Osteoblast (primary cell): ENCODE data around the gene TSPAN5. TPM values are rescaled to one million over a fixed set of nuclear protein-coding genes. Genes with fewer than 3 reads are reported as not detected.
A peak's percentile ranks its signal among the peaks of the same experiment; 100 is the strongest.

Source experiments
- DNase-seq: peaks from one replicate; pipeline ENCODE4 v3.0.0; 2011; ENCODE audit warnings: low spot score, mixed read lengths; ENCODE audit not compliant: insufficient read length; ENCODE audit errors: missing footprints
- H2AFZ ChIP-seq: 2 replicates; pipeline ENCODE4 v1.6.0; 2011; ENCODE audit warnings: mild to moderate bottlenecking, low read length
- H3K27ac ChIP-seq: 2 replicates; pipeline ENCODE4 v1.5.1; 2011; ENCODE audit warnings: mild to moderate bottlenecking, low read depth, low read length, moderate library complexity
- H3K27me3 ChIP-seq: 2 replicates; pipeline ENCODE4 v1.6.0; 2012; ENCODE audit warnings: mild to moderate bottlenecking, control low read depth, inconsistent platforms, low read length, moderate library complexity; ENCODE audit not compliant: insufficient read depth
- H3K36me3 ChIP-seq: 2 replicates; pipeline ENCODE4 v1.5.1; 2011; ENCODE audit warnings: mild to moderate bottlenecking, low read length, control low read depth, moderate library complexity; ENCODE audit not compliant: insufficient read depth
- H3K4me1 ChIP-seq: 2 replicates; pipeline ENCODE4 v1.5.1; 2011; ENCODE audit warnings: mild to moderate bottlenecking, low read length, control low read depth, moderate library complexity; ENCODE audit not compliant: insufficient read depth
- H3K4me2 ChIP-seq: 2 replicates; pipeline ENCODE4 v1.6.0; 2011; ENCODE audit warnings: mild to moderate bottlenecking, low read length; ENCODE audit not compliant: insufficient read depth
- H3K4me3 ChIP-seq: fragments of 200-600 bp; sonication (generic); 3 replicates; pipeline ENCODE4 v1.5.1; 2012; ENCODE audit warnings: mild to moderate bottlenecking, low read length, inconsistent platforms; ENCODE audit not compliant: insufficient read depth
- H3K79me2 ChIP-seq: 2 replicates; pipeline ENCODE4 v1.6.0; 2012; ENCODE audit warnings: mild to moderate bottlenecking, low read length, control low read depth, inconsistent platforms; ENCODE audit not compliant: insufficient read depth
- H3K9me3 ChIP-seq: 2 replicates; pipeline ENCODE4 v1.5.1; 2011; ENCODE audit warnings: low read depth, low read length, control low read depth
- H4K20me1 ChIP-seq: 2 replicates; pipeline ENCODE4 v1.6.0; 2012; ENCODE audit warnings: mild to moderate bottlenecking, low read length, control low read depth; ENCODE audit not compliant: insufficient read depth
- total RNA-seq: library from RNA; depleted of rRNA; stranded (reverse); fragments of >200 nt; gene quantifications from 2 replicates; pipeline ENCODE4 v1.2.3, GENCODE V29; 2012
- TF ChIP-seq, protein P1 (sequence below): IDR thresholded peaks from 2 replicates; pipeline ENCODE4 v1.5.1; 2011; ENCODE audit warnings: mild to moderate bottlenecking, low read depth, low read length, moderate library complexity; ENCODE audit errors: extremely low read depth

Gene TSPAN5
- total RNA-seq, 1 donor: 36.9 TPM

DNA sequence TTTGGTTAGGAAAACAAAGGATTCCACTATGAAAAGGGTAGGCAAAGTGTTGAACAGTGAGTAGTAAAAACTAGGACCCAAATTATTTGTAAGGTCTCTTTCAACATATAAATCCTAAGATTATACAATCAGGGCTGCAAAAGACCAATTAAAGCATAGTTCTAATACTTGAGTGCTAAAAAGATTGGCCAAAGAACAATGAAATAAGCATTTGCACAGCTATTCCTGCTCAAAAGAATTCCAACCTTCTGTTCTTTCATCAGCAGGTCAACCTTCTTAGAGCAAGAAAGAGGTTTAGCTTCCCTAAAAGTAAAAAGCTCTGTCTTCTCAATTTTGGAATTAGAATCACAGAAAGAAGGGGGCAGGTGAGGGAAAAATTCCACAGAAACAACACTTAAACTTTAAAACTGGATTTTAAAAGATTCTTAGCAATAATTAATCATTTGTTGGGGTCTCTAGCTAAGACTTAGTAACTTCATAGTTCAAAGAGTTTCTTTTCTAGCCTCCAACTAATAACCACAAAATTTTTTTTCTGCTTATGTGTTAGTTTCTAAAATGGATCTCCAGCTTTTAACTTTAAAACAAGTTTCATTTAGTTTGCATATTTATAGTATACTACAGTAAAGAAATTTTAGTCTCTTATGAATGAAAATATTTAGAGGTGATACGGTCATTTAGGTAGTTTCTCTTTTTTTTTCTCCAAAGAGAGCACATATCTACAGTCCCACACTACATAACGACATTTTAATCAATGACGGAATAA is 16.3 kb downstream of the TSPAN5 start:
- Histone ChIP-seq H3K4me3 (no peak overlapping the region), H2AFZ (no peak overlapping the region), H3K79me2 (peaks cover 90% of the 10 kb centered on the region), H3K36me3 (no peaks in the 10 kb centered on the region), H3K4me1 (peaks cover 14% of the 10 kb centered on the region), H3K27me3 (no peaks in the 10 kb centered on the region), H3K9me3 (no peaks in the 10 kb centered on the region), H3K27ac (no peak overlapping the region), H3K4me2 (no peak overlapping the region), H4K20me1 (no peaks in the 10 kb centered on the region)
- DNase-seq: no peak
- TF ChIP-seq, protein P1, sequence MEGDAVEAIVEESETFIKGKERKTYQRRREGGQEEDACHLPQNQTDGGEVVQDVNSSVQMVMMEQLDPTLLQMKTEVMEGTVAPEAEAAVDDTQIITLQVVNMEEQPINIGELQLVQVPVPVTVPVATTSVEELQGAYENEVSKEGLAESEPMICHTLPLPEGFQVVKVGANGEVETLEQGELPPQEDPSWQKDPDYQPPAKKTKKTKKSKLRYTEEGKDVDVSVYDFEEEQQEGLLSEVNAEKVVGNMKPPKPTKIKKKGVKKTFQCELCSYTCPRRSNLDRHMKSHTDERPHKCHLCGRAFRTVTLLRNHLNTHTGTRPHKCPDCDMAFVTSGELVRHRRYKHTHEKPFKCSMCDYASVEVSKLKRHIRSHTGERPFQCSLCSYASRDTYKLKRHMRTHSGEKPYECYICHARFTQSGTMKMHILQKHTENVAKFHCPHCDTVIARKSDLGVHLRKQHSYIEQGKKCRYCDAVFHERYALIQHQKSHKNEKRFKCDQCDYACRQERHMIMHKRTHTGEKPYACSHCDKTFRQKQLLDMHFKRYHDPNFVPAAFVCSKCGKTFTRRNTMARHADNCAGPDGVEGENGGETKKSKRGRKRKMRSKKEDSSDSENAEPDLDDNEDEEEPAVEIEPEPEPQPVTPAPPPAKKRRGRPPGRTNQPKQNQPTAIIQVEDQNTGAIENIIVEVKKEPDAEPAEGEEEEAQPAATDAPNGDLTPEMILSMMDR: no peak

DNA sequence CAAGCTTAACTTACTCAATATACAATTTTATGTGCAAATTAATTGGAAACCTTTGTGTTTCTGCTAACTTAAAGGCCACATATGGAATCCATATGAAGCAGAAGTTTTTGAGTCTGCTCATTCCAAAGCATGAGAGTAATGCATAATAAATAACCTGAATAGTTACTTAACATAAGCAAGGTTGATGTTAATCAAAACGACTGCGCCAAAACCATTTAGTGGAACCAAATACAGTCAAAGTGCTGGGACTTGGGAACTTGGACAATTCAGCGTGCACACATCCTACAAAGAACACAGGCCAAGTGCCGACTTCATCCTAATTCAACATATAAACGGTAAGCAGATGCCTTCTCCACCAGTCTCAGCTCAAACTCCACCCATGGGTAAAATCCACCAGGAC is 17.0 kb downstream of the TSPAN5 start:
- no peak for DNase-seq
- peaks cover 12% of the 10 kb centered on the region for H3K4me1 ChIP-seq
- H3K4me3 ChIP-seq: no peak overlapping the region
- TF ChIP-seq, protein P1: no peak
- H3K4me2 ChIP-seq: no peak overlapping the region
- no peak overlapping the region for H3K27ac ChIP-seq
- H3K79me2 ChIP-seq: peaks cover 90% of the 10 kb centered on the region
- H3K36me3 ChIP-seq: no peaks in the 10 kb centered on the region
- H2AFZ ChIP-seq: no peak overlapping the region
- H3K27me3 ChIP-seq: no peaks in the 10 kb centered on the region
- H4K20me1 ChIP-seq: peaks cover 4% of the 10 kb centered on the region
- H3K9me3 ChIP-seq: no peaks in the 10 kb centered on the region

DNA sequence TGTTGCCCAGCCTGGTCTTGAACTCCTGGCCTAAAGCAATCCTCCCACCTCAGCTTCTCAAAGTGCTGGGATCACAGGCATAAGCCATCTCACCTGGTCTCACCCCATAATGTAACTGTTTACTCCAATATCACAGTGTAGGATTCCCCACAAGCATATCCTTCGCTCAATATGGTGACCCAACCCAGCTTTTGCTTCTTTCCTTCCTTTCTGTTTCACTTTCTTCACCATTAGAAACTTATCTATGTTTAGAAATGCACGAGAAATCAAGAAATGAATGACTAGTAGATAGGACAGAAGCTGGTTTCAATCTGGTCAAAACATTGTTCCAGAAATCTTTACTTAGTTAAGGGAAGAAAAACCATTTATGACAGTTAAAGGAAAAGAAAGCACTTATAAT is 18.9 kb downstream of the TSPAN5 start:
- Histone ChIP-seq H3K4me1 (peaks cover 12% of the 10 kb centered on the region), H3K79me2 (peaks cover 90% of the 10 kb centered on the region), H3K27me3 (no peaks in the 10 kb centered on the region), H3K9me3 (no peaks in the 10 kb centered on the region), H3K36me3 (no peaks in the 10 kb centered on the region), H3K27ac (peak overlapping the region; percentile 9), H2AFZ (no peak overlapping the region), H4K20me1 (peaks cover 15% of the 10 kb centered on the region), H3K4me3 (peak overlapping the region; percentile 12), H3K4me2 (peak overlapping the region; percentile 53)
- DNase-seq: no peak
- TF ChIP-seq, protein P1: no peak

DNA sequence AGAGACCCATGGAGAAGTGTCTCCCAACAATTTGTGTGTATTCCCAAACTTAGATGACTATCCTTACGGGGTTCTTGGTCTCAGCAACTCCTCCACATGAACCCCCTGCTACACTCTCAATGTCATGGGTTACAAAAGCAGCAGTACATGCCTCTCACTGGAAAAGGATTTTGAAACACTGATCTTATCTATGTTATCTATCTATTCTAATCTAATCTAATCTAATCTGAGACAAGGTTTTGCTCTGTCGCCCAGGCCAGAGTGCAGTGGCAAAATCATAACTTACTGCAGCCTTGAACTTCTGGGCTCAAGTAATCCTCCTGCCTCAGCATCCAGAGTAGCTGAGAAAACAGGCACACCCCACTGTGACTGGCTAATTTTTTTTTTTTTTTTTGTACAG is 19.3 kb downstream of the TSPAN5 start:
- Histone ChIP-seq H3K4me1 (peaks cover 12% of the 10 kb centered on the region), H4K20me1 (peaks cover 15% of the 10 kb centered on the region), H3K4me3 (no peak overlapping the region), H3K27ac (no peak overlapping the region), H2AFZ (no peak overlapping the region), H3K27me3 (no peaks in the 10 kb centered on the region), H3K36me3 (no peaks in the 10 kb centered on the region), H3K79me2 (peaks cover 90% of the 10 kb centered on the region), H3K4me2 (peak overlapping the region; percentile 53), H3K9me3 (no peaks in the 10 kb centered on the region)
- no peak for DNase-seq
- TF ChIP-seq, protein P1: no peak
